Stimulated activated memory B cell treated with anti-CD40 and anti-IgM and Interleukin-4, amounts not matched to agents 10 μg/mL and 1 μg/mL and 100 μg/mL, for 72 hours (primary cell): ENCODE data around the gene ERICH6.
"Not testable (repeated sequence)": the region's sequence is repeated elsewhere in the genome, so short reads cannot be mapped to it uniquely, and the experiment has no call there.

Experiments used
- ATAC-seq: fragments of 150-1000 bp; cut with Tn5 transposase; 2 replicates; pipeline ENCODE4 v1.10.0; 2021
- H3K27ac Mint-ChIP-seq: one replicate; pipeline ENCODE4 v1.8.0; 2022; ENCODE audit warnings: mild to moderate bottlenecking, mixed read lengths
- H3K27me3 Mint-ChIP-seq: one replicate; pipeline ENCODE4 v1.8.0; 2022; ENCODE audit warnings: mixed read lengths
- H3K36me3 Mint-ChIP-seq: one replicate; pipeline ENCODE4 v1.8.0; 2022; ENCODE audit warnings: mixed read lengths
- H3K4me1 Mint-ChIP-seq: one replicate; pipeline ENCODE4 v1.8.0; 2022; ENCODE audit warnings: mixed read lengths
- H3K4me3 Mint-ChIP-seq: one replicate; pipeline ENCODE4 v1.8.0; 2022; ENCODE audit warnings: mild to moderate bottlenecking, moderate library complexity, mixed read lengths
- H3K9me3 Mint-ChIP-seq: one replicate; pipeline ENCODE4 v1.8.0; 2022; ENCODE audit warnings: mixed read lengths

The ERICH6 gene

DNA sequence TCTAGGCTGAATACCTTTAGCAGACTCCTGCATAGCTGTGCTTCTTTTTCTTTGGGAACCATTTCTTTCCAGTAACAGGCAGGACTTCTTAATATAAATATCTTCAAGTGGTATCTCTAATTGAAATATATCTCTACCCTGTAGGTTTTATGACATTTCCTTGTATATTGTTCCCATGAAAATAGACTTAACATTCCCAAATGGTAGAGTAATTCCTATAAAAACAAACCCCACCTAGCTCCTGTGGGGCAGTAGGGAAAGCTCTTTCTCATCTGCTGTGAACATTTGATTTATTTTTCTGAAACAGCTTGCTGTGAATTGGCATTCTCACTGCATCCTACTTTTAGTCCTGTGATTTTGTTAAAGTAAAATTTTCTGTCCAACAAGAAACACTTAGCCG lies 79.8 kb downstream of the ERICH6 start:
- Mint-ChIP-seq H3K4me3 (no peak overlapping the region), H3K27me3 (no peaks in the 10 kb centered on the region), H3K9me3 (no peaks in the 10 kb centered on the region), H3K27ac (no peak overlapping the region), H3K4me1 (peaks cover 30% of the 10 kb centered on the region), H3K36me3 (peaks cover 39% of the 10 kb centered on the region)
- ATAC-seq = no peak

DNA sequence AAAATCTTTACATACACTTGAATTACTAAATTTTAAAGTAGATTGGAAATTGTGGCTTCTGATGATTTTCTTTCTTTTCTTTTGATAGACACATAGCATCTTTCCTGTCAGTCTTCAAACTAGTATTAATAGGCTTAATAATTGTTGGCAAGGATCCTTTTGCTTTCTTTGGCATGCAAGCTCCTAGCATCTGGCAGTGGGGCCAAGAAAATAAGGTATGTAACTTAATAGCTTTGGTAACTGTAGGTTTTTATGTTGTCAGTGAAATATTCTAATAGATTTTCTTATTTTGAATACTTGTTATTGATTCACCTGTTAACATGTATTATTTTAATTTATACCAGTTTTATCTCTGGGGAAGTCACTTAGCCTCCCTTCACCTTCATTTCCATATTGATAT lies 80.8 kb downstream of the ERICH6 start:
- H3K36me3 Mint-ChIP-seq = peaks cover 49% of the 10 kb centered on the region
- not testable (repeated sequence) for H3K27me3 Mint-ChIP-seq, H3K4me3 Mint-ChIP-seq, ATAC-seq, H3K27ac Mint-ChIP-seq, H3K9me3 Mint-ChIP-seq
- peaks cover 30% of the 10 kb centered on the region for H3K4me1 Mint-ChIP-seq

DNA sequence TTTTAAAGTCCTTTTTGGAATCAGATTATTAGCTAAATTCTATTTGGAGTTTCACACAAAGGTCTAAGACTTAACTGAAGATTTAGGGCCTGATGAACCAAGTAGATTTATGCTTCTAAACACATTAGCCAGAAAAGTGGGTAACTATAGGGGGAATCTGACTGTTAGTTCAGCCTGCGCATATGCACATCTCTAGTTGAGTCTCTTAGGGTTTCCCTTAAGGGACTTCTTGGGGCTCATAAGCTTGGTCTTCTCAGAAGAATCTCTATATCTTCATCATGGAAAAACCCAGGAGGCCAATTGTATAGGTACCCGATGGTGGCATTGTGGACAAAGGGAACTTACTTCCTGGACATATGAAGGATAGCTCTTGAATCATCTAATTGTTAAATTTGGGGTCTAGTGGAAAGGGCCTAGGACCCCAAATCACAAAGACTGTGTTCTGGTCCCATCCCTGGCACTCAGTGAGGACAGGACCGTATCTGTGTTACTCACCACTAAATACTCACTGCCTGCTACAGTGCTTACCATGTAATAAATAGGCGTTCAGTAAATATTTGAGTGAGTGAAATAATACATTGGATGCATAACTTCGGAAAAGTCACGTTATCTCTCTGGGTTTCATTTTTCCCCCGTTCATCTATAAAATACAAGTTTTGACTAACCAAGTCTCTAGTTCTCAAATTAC lies 83.6 kb downstream of the ERICH6 start:
- Mint-ChIP-seq H3K4me3 (no peak overlapping the region), H3K4me1 (peaks cover 23% of the 10 kb centered on the region), H3K27ac (no peak overlapping the region), H3K9me3 (no peaks in the 10 kb centered on the region), H3K27me3 (no peaks in the 10 kb centered on the region), H3K36me3 (peaks cover 37% of the 10 kb centered on the region)
- no peak for ATAC-seq

DNA sequence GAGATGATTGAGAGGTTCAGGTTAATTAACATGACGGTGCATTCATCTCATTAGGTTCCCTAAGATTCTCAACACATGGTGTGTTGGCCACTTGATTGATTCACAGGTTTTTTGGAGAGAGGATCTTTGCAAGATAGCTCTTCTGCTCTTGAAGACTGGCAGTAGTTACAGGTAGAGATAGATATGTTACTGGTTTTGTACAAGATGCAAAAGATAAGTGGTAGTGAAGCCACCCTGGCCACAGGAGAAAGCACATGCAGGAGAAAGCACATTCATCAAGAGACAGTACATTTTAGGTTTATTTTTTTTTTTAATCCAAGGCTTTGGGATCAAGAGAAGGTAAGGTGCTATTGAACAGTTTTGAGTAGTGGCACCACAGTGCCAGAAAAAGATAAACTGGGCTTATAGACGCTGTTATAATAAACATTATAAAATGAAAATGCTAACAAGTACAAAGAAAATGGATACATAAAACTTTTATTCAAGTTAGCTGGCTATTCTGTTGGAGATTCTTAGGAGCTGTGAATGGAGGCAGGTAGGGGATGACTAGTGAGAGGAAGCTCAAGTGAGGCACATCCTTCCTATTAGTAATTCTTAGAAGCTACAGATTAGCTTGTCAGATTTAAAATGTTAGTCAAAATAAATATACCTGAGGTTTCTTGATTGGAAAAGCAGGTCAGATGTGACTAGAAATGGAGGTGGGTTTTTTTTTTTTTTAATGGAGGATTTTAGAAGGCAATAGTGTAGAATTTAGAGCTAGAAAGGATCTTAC lies 89.8 kb downstream of the ERICH6 start:
- H3K27ac Mint-ChIP-seq = no peak overlapping the region
- peaks cover 51% of the 10 kb centered on the region for H3K36me3 Mint-ChIP-seq
- no peak overlapping the region for H3K4me3 Mint-ChIP-seq
- H3K27me3 Mint-ChIP-seq = no peaks in the 10 kb centered on the region
- H3K9me3 Mint-ChIP-seq = no peaks in the 10 kb centered on the region
- no peak for ATAC-seq
- peaks cover 45% of the 10 kb centered on the region for H3K4me1 Mint-ChIP-seq

DNA sequence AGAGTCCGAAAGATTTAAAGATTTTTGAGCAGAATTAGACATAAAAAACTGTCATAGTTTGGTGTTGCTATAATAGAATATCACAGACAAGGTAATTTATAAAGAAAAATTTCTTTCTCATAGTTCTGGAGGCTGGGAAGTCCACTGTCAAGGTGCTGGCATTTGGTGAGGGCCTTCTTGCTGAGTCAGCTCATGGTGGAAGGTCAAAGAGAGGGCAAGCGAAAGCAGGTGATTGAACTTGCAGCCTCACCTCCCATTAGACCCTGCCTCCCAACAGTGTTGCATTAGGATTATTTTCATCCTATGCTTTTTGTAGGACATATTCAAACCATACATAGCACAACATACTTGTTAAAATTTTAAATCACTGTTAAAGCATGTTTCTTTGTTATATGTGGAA lies 90.7 kb downstream of the ERICH6 start:
- peaks cover 54% of the 10 kb centered on the region for H3K4me1 Mint-ChIP-seq
- no peak for ATAC-seq
- no peaks in the 10 kb centered on the region for H3K9me3 Mint-ChIP-seq
- no peaks in the 10 kb centered on the region for H3K27me3 Mint-ChIP-seq
- H3K27ac Mint-ChIP-seq = no peak overlapping the region
- no peak overlapping the region for H3K4me3 Mint-ChIP-seq
- peaks cover 51% of the 10 kb centered on the region for H3K36me3 Mint-ChIP-seq

DNA sequence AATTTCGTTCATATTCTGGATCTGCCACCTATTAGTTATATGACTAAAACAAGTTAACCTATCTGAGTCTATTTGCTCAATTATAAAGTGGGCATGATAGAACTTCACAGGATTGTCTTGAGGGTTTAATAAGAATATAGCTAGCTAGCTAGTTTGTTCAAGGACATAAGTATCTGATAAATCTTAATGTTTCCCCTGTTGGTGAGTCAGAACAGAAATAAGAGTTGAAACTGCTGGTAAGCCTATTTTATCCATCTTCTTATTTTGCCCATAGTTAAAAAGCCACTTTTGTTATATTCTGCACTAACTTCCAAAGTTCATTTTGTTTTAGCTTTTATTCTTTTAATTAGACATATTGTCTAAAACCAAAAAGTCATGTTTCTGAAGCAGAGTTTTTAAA lies 91.2 kb downstream of the ERICH6 start:
- no peak for ATAC-seq
- H3K4me1 Mint-ChIP-seq = peaks cover 59% of the 10 kb centered on the region
- no peak overlapping the region for H3K27ac Mint-ChIP-seq
- H3K4me3 Mint-ChIP-seq = no peak overlapping the region
- no peaks in the 10 kb centered on the region for H3K9me3 Mint-ChIP-seq
- H3K36me3 Mint-ChIP-seq = peaks cover 54% of the 10 kb centered on the region
- no peaks in the 10 kb centered on the region for H3K27me3 Mint-ChIP-seq

DNA sequence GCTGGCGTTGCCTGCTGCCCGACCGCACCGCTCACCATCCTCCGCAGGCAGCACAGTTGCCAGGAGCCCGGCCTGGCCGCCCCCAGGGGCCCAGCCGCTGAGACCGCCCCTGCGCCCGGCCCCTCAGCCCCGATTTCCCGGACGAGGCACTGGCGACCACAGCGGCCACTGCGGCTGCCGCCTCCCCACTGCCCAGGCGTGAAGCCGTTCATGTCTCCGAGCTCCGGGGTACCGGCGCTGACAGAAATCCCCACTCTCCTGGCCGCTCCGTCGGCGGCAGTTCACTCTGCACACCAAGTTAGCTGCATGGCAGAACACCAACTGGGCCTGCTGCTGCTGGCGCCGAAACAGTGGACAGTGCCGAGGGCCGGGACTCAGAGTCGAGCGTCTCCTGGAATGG lies 92.1 kb downstream of the ERICH6 start:
- no peaks in the 10 kb centered on the region for H3K27me3 Mint-ChIP-seq
- peaks cover 68% of the 10 kb centered on the region for H3K4me1 Mint-ChIP-seq
- peaks cover 62% of the 10 kb centered on the region for H3K36me3 Mint-ChIP-seq
- no peak for ATAC-seq
- H3K9me3 Mint-ChIP-seq = no peaks in the 10 kb centered on the region
- H3K4me3 Mint-ChIP-seq = no peak overlapping the region
- no peak overlapping the region for H3K27ac Mint-ChIP-seq

DNA sequence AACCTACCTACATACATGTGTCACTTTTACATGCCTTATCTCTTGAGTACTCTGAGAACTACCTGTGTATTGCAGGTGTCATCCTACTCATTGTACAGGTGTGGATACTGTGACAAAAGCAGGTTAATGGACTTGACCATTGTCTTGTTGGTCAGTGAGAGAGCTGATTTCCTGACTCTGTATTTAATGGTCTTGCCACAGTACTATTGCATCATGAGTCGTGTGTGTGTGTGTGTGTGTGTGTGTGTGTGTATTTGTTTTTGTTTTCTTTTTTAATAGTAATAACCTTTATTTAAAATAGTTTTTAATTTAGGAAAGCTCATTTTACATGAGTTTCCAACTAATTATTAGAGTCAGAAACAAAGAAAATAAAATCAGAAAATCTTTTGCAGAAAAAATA lies 92.9 kb downstream of the ERICH6 start:
- ATAC-seq = no peak
- no peak overlapping the region for H3K27ac Mint-ChIP-seq
- no peaks in the 10 kb centered on the region for H3K27me3 Mint-ChIP-seq
- H3K9me3 Mint-ChIP-seq = no peaks in the 10 kb centered on the region
- peaks cover 71% of the 10 kb centered on the region for H3K36me3 Mint-ChIP-seq
- H3K4me1 Mint-ChIP-seq = peaks cover 76% of the 10 kb centered on the region
- no peak overlapping the region for H3K4me3 Mint-ChIP-seq

DNA sequence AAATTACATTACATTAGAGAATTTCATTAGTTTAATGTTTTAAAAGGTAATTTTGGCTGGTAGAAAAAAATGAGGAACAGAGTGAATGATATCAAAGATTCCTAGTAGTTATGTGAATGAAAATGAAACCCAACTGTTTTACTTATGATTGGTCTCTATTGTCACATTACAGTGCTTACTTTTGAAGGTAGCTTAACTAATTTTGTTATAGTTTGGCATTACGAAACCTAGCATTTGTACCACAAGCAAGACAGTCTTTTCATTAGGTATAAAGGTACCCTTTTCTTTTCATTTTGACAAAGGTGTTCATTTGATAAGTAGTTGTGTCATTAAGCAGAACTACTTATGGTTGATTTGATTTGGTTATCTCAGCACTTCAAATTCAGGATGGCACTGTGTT lies 93.7 kb downstream of the ERICH6 start:
- no peak overlapping the region for H3K27ac Mint-ChIP-seq
- H3K9me3 Mint-ChIP-seq = no peaks in the 10 kb centered on the region
- H3K27me3 Mint-ChIP-seq = no peaks in the 10 kb centered on the region
- peaks cover 73% of the 10 kb centered on the region for H3K36me3 Mint-ChIP-seq
- H3K4me1 Mint-ChIP-seq = peaks cover 79% of the 10 kb centered on the region
- no peak for ATAC-seq
- peak overlapping the region; percentile 23 for H3K4me3 Mint-ChIP-seq
